Stimulated activated CD4-positive, alpha-beta T cell treated with anti-CD3 and anti-CD28 coated beads, Interleukin-4, amount 100 ng/mL, for 48 hours (primary cell): ENCODE measurements around the gene SCAPER.
"Not testable (repeated sequence)": the region's sequence is repeated elsewhere in the genome, so short reads cannot be mapped to it uniquely, and the experiment has no call there.

Experiments
- DNase-seq, 2 donors: peaks; one replicate each; pipeline ENCODE4 v3.0.0-alpha.2; 2020; ENCODE audit warnings: low read depth in 2 of 2

Gene SCAPER

GRCh38 chr15:76501726-76502125 lies 403.4 kb downstream of the SCAPER start:
- DNase-seq: no peak

- DNase-seq: no peak
These were observed 404.1 kb downstream of the SCAPER start for GRCh38 chr15:76501011-76501410.

GRCh38 chr15:76495487-76495886 lies 409.7 kb downstream of the SCAPER start:
- DNase-seq: no peak

- no peak for DNase-seq
These were observed 412.6 kb downstream of the SCAPER start for GRCh38 chr15:76492538-76492937.

DNA sequence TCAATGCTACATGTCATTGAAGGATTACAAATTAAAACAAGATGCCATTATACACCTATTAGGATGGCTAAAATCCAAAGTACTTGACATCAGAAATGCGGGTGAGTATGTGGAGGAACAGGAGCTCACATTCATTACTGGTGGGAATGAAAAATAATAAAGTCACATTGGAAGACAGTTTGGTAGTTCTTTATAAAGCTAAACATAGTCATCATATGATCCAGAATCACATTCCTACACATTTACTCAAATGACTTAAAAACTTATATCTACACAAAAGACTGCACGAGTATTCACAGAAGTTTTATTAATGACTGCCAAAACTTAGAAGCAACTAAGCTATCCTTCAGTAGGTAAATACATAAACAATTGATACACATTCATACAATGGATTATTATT lies 421.4 kb downstream of the SCAPER start:
- DNase-seq: no peak

GRCh38 chr15:76483018-76483417 lies 422.1 kb downstream of the SCAPER start:
- DNase-seq: no peak

DNA sequence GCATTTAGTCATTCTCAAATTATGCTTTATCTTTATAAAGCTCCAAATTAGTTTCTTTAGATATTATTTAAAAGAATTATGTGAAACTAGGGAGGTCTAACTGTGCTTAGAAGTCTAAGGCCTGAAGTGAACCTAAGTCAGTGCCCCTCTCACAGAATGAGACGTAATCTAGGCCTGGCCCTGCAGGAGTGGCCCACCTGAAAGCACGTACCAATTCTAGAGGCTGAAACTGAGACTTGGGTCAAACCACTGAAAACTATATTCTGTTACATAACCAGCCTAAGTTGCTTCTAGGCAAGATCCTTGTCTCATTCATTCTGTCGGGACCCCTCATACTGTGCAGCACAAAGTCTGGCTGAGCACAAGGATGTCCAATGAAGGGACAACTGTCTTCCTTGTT lies 424.9 kb downstream of the SCAPER start:
- DNase-seq: no peak

- no peak for DNase-seq
These were observed 434.4 kb downstream of the SCAPER start for GRCh38 chr15:76470691-76471090.

- DNase-seq: no peak
These were observed 436.4 kb downstream of the SCAPER start for GRCh38 chr15:76468722-76469121.

DNA sequence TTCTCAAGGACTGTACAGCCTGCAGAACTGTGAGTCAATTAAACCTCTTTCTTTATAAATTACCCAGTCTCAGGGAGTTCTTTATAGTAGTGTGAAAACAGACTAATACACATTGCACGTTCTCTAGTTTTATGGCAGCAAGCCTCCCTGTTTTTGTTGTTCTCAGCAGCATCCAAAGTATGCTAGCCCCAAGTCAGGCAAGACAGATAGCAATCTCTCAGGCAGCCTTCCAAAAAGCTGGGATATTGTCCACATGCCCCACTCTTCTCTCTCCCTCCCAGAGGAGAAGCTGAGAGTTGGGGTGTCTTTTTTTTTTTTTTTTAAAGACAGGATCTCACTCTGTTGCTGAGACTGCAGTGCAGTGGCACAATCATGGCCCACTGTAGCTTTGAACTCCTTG lies 438.0 kb downstream of the SCAPER start:
- DNase-seq: no peak

GRCh38 chr15:76465728-76466127 lies 439.4 kb downstream of the SCAPER start:
- DNase-seq: no peak

DNA sequence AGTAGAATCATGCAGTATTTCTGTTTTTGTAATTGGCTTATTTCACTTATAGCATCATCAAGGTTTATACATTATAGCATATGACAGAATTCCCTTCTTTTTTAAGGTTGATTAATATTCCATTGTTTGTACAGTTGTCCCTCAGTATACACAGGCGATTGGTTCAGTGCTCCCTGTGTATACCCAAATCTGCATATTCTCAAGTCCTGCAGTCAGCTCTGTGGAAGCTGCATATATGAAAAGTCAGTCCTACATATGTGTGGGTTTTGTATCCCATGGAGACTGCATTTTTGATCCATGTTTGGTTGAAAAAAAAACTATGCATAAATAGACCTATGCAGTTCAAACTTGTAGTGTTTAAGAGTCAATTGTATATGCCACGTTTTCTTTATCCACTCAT lies 440.9 kb downstream of the SCAPER start:
- no peak for DNase-seq

DNA sequence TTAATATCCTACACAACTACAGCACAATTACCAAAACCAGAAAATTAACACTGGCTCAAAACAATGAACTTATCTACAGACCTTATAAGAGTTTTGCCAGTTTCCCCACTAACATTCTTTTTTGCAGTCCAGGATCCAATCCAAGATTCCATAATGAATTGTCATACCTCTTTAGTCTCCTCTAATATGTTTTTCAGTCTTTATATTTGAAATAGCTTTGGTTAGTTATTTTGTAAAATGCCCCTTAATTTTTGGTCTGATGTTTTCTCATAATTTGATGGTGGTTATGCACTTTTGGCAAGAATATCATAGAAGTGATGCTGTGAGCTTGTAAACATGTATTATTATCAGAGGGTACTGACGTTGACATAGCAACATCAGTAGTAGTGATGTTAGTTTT lies 444.3 kb downstream of the SCAPER start:
- no peak for DNase-seq

- DNase-seq: no peak
These were observed 444.8 kb downstream of the SCAPER start for GRCh38 chr15:76460347-76460746.

DNA sequence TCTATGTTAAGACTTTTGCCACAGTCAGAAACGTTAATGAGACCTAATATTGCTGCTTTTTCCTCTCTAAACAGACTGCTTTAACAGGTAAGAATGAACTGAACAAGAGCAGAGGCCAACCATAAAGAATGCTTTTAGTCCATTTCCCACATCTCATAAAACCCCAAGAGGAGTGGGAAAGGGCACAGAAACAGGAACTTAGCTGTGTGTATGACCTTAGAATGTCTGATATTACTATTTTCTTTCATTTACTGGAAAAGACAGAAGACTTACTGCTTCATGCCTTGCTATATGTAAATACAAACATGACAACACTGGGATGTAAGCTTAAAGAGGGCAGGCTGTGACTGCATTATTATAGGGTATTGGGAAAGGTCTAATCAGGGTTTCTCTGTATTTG lies 453.6 kb downstream of the SCAPER start:
- no peak for DNase-seq

GRCh38 chr15:76449455-76449854 lies 455.7 kb downstream of the SCAPER start:
- DNase-seq: no peak

DNA sequence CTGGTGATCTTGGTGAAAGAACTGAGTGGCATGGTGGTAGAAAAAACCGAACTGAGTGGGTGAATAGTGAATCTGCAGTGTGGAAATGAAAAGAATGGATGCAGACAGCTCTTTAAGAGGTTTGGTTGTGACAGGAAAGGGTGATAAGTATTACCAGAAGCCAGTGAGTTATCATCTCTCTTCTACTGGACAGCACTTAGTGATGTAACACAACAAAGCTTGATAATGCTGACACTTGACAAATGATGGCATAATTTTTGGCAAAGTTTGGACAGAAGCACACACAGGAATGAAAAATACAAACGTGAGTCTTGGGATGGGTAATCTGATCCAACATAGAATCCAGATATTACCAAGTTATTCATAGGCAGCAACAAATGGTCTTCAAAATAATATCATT lies 456.4 kb downstream of the SCAPER start:
- DNase-seq: no peak

GRCh38 chr15:76447728-76448441 lies 457.3 kb downstream of the SCAPER start:
- DNase-seq: no peak

DNA sequence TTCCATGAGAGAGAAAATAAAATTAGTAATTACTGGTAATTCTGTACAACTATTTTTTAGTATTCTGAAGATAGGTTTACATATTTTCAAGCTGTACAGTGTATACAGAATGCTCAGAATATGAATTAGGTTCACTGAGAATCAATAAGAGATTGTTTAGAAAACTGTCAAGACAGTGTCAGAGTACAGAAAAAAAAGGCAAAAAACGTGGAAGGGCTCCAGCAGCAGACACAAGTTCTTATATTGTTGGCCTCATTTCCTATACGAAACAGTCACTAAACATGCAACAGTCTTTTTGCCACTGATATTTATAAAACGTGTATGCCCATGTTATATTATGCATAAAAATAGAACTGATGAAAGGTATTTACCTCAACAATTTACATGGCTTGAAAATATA lies 464.7 kb downstream of the SCAPER start:
- DNase-seq: no peak

DNA sequence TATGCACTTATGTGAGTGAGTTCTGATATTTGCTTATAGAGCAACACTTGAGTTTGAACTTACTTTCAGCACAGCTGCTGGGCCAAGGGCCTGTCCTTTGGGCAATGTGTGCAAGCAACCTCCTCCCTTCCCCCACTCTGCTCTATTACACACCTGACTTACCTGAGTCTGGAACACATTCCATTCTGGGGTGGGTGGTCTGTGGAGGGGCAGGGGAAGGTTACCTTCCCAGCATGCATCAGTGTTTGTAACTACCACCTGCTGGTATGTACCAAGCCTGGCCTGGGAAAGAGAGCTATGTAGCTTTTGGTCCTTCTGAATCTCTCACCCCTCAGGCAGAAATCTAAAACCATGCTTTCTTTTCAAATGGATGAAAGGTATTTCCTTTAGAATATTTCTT lies 465.6 kb downstream of the SCAPER start:
- no peak for DNase-seq

- DNase-seq: no peak
These were observed 471.2 kb downstream of the SCAPER start for GRCh38 chr15:76433798-76434400.

DNA sequence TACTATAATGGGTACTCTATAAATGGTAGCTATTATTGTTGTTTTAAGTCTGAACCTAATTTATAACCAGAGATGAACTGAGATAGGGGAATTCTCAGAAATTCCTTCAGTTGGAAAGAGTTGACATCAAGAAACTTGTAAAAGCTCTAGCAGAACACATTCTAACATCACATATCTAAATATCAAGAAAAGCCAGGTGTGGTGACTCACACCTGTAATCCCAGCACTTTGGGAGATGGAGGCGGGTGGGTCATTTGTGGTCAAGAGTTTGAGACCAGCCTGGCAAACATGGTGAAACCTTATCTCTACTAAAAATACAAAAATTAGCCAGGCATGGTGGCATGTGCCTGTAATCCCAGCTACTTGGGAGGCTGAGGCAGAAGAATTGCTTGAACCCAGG lies 472.1 kb downstream of the SCAPER start:
- DNase-seq: not testable (repeated sequence)

DNA sequence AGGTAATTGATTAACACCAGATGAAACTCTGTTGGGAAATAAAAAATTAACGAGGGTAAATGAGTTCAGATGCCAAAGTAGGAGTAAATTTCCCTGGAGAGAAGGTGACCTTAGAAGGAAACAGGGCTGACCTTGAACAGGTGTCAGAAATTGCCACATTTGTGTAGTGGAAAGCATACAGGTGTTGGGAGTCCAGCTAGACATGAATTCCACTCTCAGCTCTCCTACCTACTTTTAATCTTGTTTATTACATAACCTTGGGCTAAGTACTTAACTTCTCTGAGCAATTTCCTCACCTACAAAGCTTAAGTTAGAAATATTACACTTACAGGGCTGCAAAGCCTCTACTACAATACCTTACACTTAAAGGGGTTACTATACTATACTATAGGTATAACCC lies 472.5 kb downstream of the SCAPER start:
- DNase-seq: no peak

GRCh38 chr15:76431971-76432370 lies 473.2 kb downstream of the SCAPER start:
- no peak for DNase-seq
